KMS-11 (cell line): ENCODE measurements around the gene SIRT6.

Experiments
- H2AFZ ChIP-seq: fragments of 200-600 bp; sonication (generic); 2 replicates; pipeline ENCODE4 v1.6.1; 2016; ENCODE audit warnings: antibody characterized with exemption, mixed run types, low read depth
- H3K27ac ChIP-seq: fragments of 200-600 bp; sonication (generic); 2 replicates; pipeline ENCODE4 v1.6.1; 2016; ENCODE audit warnings: mild to moderate bottlenecking, mixed run types
- H3K27me3 ChIP-seq: fragments of 200-600 bp; sonication (generic); 2 replicates; pipeline ENCODE4 v1.6.1; 2017; ENCODE audit warnings: mild to moderate bottlenecking, low read depth, mixed run types, moderate library complexity; ENCODE audit not compliant: insufficient read depth
- H3K36me3 ChIP-seq: fragments of 200-600 bp; sonication (generic); 2 replicates; pipeline ENCODE4 v1.6.1; 2017; ENCODE audit warnings: mild to moderate bottlenecking, mixed run types; ENCODE audit not compliant: insufficient read depth
- H3K4me1 ChIP-seq: fragments of 200-600 bp; sonication (generic); 2 replicates; pipeline ENCODE4 v1.6.1; 2016; ENCODE audit warnings: mild to moderate bottlenecking, low read depth, mixed run types; ENCODE audit not compliant: poor library complexity, severe bottlenecking
- H3K4me2 ChIP-seq: fragments of 200-600 bp; sonication (generic); 2 replicates; pipeline ENCODE4 v1.7.0; 2016; ENCODE audit warnings: mild to moderate bottlenecking, mixed run types
- H3K4me3 ChIP-seq: fragments of 200-600 bp; sonication (generic); IDR thresholded peaks from 2 replicates; pipeline ENCODE4 v1.6.1; 2017; ENCODE audit warnings: low read depth, low read length, mixed read lengths; ENCODE audit not compliant: insufficient read depth
- H3K79me2 ChIP-seq: fragments of 200-600 bp; sonication (generic); 2 replicates; pipeline ENCODE4 v1.6.1; 2016; ENCODE audit warnings: low read depth, mixed run types; ENCODE audit not compliant: insufficient read depth
- H3K9ac ChIP-seq: fragments of 200-600 bp; sonication (generic); 2 replicates; pipeline ENCODE4 v1.6.1; 2016; ENCODE audit warnings: mild to moderate bottlenecking, mixed run types
- H4K20me1 ChIP-seq: fragments of 200-600 bp; sonication (generic); 2 replicates; pipeline ENCODE4 v1.6.1; 2016; ENCODE audit warnings: mild to moderate bottlenecking, mixed run types; ENCODE audit not compliant: insufficient read depth
- TF ChIP-seq, protein P1 (sequence below): fragments of 200-600 bp; sonication (generic); conservative IDR thresholded peaks from 2 replicates; pipeline ENCODE4 v1.6.1; 2017; ENCODE audit warnings: low read depth, mild to moderate bottlenecking, antibody characterized with exemption, low read length, moderate library complexity, mixed read lengths

The SIRT6 gene

DNA sequence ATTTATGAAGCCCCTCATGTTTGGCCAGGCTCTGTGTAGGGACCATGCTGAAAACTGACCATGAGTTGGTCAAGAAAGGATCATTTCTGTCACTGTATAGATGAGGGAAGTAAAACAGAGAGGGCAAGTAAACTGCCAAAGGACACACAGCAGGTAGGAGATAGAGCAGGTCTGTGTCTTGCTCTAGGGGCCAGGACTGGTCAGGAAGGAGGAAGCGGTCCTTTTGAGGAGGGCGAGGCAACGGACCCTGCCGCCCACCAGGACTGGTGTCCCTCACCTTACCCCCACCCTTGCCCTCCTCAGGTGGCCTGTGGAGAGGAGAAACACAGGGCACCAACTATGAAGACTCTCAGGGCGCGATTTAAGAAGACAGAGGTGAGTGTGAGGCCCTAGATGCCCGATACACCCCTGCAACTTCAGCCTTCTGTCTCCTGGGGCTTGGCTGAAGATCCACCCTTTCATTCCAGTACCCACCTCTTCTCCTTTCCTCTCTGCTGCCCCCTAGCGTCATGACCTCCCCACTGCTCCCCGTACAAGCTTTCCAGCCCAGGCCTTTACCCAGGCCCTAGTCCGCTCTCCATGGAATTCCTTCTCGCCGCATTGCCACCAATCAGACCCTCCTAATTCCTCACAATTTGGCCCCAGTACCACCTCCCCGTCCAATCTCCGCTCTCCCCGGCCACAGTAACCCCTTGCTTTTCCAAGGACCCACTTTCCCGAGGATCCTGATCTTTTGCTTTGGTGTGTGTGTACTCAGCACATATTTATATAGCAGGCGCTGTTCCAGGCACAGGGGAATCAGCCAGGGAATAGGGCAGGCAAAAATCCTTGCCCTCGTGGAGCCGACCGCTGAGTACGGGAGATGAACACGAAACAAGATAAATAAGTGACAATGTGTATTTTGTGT, 4.0 kb upstream of the SIRT6 start:
- H3K27me3 ChIP-seq, result peaks cover 28% of the 10 kb centered on the region; the same call in 1 of the 2 replicates
- no peak overlapping the region for H3K4me2 ChIP-seq
- no peak overlapping the region for H2AFZ ChIP-seq
- TF ChIP-seq, protein P1, sequence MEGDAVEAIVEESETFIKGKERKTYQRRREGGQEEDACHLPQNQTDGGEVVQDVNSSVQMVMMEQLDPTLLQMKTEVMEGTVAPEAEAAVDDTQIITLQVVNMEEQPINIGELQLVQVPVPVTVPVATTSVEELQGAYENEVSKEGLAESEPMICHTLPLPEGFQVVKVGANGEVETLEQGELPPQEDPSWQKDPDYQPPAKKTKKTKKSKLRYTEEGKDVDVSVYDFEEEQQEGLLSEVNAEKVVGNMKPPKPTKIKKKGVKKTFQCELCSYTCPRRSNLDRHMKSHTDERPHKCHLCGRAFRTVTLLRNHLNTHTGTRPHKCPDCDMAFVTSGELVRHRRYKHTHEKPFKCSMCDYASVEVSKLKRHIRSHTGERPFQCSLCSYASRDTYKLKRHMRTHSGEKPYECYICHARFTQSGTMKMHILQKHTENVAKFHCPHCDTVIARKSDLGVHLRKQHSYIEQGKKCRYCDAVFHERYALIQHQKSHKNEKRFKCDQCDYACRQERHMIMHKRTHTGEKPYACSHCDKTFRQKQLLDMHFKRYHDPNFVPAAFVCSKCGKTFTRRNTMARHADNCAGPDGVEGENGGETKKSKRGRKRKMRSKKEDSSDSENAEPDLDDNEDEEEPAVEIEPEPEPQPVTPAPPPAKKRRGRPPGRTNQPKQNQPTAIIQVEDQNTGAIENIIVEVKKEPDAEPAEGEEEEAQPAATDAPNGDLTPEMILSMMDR, result peak; percentile 84
- H3K79me2 ChIP-seq, result no peaks in the 10 kb centered on the region
- no peak overlapping the region for H3K27ac ChIP-seq
- no peaks in the 10 kb centered on the region for H4K20me1 ChIP-seq
- no peak overlapping the region for H3K4me3 ChIP-seq
- peaks cover 8% of the 10 kb centered on the region for H3K4me1 ChIP-seq
- no peak overlapping the region for H3K9ac ChIP-seq
- H3K36me3 ChIP-seq, result no peaks in the 10 kb centered on the region

DNA sequence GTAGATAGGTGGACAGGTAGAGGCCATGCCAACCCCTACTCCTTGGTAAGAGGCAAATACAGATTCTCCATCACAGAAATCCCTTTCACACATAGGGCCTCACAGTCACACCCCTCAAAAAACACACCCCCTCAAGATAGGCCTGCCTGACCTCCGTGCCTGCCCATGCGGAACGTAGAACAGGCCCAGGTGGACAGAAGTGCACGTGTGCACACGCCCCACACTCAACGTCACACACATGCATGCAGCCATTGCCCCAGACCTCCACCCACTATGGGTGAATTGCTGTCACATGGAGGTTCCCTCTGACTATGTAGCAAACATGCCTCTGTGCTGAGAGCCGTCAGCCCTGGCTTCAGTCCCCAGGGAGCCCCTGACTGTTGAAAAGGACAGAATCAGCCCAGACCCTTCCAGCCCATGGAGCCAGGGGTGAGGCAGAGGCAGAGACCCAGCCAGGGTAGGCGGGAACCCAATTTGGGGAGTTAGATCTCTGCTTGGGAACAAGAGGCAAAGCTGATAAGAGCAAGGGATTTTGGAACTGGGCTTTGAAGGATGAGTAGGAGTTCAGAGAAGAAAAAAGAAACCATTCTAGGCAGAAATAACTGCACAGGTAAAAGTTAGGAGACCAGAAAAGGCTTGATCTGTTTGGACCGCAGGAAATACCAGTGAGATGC, 3.2 kb upstream of the SIRT6 start:
- Histone ChIP-seq H3K27ac (no peak overlapping the region), H4K20me1 (no peaks in the 10 kb centered on the region), H3K27me3 (peaks cover 22% of the 10 kb centered on the region; the same call in 1 of the 2 replicates), H3K4me3 (no peak overlapping the region), H3K36me3 (no peaks in the 10 kb centered on the region), H3K4me2 (no peak overlapping the region), H3K9ac (no peak overlapping the region), H3K79me2 (no peaks in the 10 kb centered on the region), H3K4me1 (peaks cover 10% of the 10 kb centered on the region), H2AFZ (no peak overlapping the region)
- TF ChIP-seq, protein P1, result no peak

DNA sequence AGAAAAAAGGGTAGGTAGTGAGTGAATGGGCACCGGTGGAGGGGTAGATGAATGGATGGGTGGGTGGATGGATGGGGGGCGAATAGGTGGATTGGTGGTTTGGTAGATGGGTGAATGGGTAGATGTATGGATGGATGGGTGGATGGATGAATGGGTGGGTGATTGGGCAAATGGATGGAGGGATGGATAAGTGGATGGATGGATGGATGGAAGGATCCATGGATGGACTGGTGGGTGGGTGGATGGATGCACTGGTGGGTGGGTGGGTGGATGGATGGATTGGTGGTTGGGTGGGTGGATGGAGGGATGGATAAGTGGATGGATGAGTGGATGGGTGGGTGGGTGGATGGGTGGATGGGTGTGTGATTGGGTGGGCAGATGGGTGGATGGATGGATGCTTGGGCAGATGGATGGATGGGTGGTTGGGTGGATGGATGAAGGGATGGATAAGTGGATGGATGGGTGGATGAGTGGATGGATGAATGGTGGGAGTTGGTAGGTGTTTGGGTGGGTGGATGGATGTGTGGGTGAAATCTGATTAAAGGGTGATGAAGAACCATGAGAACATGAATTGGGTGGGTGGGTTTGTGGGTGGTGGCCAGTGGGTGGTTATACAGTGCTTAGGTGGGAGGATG, 2.5 kb upstream of the SIRT6 start:
- H3K4me2 ChIP-seq, result no peak overlapping the region
- no peak overlapping the region for H3K27ac ChIP-seq
- no peaks in the 10 kb centered on the region for H3K36me3 ChIP-seq
- H3K4me1 ChIP-seq, result peaks cover 10% of the 10 kb centered on the region
- H2AFZ ChIP-seq, result no peak overlapping the region
- no peaks in the 10 kb centered on the region for H3K79me2 ChIP-seq
- H3K27me3 ChIP-seq, result peaks cover 16% of the 10 kb centered on the region; the same call in 1 of the 2 replicates
- TF ChIP-seq, protein P1, result no peak
- no peak overlapping the region for H3K9ac ChIP-seq
- H3K4me3 ChIP-seq, result no peak overlapping the region
- H4K20me1 ChIP-seq, result no peaks in the 10 kb centered on the region

DNA sequence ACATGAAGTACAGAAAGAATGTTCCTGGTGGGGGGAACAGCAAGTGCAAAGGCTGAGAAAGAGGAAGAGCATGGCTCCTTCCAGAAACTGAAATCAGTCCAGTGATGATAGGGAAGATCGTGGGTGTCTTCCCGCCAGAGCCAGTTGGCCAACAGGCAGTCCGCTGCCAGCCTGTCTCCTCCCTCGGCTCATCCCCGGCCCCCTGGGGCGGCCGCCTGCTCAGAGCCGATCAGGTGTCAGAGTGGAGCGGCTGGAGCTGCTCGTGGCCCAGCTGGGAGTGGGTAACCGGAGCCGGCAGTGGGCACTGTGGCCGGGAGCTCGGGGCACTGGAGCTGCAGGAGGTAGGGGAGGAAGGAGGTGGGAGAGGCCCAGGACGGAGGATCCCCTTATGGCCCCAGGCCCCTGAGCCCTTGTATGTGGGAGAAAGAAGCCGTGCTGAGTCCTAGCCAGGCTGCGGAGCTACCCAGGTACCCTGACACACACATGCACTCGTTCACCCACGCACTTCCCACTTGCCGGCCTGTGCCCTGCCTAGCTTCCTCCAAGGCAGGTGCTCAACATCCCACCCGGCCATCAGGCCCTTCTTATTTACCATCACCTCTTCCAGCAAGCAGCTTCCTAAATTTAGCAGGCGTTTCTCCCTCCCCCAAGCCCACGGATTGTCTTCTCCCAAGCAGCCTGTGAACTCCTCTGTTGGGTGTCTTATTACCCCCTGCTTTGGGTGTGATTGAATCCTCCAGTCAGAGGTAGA, 1.8 kb upstream of the SIRT6 start:
- Histone ChIP-seq H3K79me2 (no peaks in the 10 kb centered on the region), H3K36me3 (no peaks in the 10 kb centered on the region), H3K4me1 (peaks cover 10% of the 10 kb centered on the region), H3K27me3 (peaks cover 11% of the 10 kb centered on the region; the same call in 1 of the 2 replicates), H3K4me2 (no peak overlapping the region), H2AFZ (no peak overlapping the region), H4K20me1 (no peaks in the 10 kb centered on the region), H3K9ac (no peak overlapping the region), H3K4me3 (no peak overlapping the region), H3K27ac (no peak overlapping the region)
- TF ChIP-seq, protein P1, result no peak
